Right renal pelvis (tissue), 4 donors: ENCODE data around the gene HOXD3. TPM values are rescaled to one million over a fixed set of nuclear protein-coding genes. Genes with fewer than 3 reads are reported as not detected.

Experiments
- DNase-seq, 4 donors: peaks; one replicate each; pipeline ENCODE4 v3.0.0-alpha.2; 2013; ENCODE audit warnings: low read depth in 4 of 4, low spot score in 3 of 4, missing footprints in 1 of 4
- polyA plus RNA-seq, 4 donors: library from polyadenylated mRNA; unstranded; fragments of 120-200 nt; gene quantifications; one replicate each; pipeline ENCODE4 v1.2.1, GENCODE V29; 2013; ENCODE audit not compliant: insufficient read length in 4 of 4

HOXD3 gene
- polyA plus RNA-seq, 4 donors, result 25.2 to 30.0 (median 26.8) TPM

- peak in 1 of 4 donors; percentile 28 for DNase-seq
Observed at GRCh38 chr2:176160986-176161824, 4.1 kb downstream of the HOXD3 start.

- DNase-seq, result no peak
Observed at GRCh38 chr2:176161825-176162626, 4.9 kb downstream of the HOXD3 start.

GRCh38 chr2:176162911-176163671 is 6.0 kb downstream of the HOXD3 start:
- DNase-seq, result peak in 1 of 4 donors; percentile 86

- DNase-seq, result no peak
Observed at GRCh38 chr2:176163672-176164056, 6.6 kb downstream of the HOXD3 start.

DNA sequence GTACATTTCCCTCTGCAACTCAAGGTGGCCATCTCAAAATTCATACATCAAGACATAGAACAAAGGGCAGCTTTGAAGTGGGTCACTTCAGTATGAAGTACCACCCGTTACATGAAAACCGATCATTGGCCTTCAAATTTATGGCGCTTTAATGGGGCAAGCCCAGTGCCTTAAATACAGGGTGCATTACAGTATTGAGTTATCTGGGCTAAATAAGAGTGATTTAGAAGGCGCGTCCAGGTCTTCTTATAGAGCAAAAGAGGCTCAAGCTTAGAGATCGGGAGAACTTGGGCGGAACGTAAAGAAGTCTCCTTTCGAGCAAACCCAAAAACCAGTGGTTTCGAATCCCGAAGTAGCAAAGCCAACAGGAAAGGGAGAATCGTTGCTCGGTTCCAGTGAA is 7.1 kb downstream of the HOXD3 start:
- no peak for DNase-seq

DNA sequence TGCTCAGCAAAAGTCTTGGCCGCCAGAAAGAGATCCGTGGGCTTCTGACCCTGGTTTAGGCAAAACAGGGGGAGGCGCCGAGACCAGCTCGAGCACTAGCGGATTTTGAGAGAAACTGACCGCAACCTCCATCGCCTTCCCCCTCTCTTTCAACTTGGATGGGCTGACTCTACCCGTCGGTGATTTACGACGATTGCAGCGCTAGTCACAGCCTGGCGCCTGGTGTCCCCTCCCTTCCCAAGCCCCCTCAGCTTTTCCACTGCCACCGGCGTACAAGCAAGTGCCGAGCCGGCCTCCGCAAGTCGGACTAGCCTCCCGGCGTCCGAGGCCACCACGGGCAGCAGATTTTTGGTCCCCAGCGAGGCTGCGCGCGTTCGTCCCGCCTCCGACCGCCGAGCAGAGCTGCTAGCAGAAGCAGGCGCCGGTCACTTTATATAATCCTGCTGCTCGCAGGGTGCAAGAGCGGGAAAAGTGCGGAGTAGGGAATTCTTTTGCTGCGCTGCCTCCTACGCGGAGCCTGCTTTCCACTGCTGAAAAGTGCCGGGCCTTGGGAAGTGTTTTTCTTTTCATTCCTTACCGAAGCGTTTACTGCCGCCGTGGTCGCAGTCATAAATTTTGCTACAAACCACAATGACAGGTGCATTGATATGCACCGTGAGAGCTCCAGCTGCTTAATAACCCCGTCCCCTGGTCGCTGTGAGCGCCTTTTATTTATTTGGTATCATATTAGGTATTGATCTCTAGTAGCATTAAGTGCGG is 7.7 kb downstream of the HOXD3 start:
- DNase-seq, result no peak

GRCh38 chr2:176165370-176166050 is 8.4 kb downstream of the HOXD3 start:
- DNase-seq, result no peak

DNA sequence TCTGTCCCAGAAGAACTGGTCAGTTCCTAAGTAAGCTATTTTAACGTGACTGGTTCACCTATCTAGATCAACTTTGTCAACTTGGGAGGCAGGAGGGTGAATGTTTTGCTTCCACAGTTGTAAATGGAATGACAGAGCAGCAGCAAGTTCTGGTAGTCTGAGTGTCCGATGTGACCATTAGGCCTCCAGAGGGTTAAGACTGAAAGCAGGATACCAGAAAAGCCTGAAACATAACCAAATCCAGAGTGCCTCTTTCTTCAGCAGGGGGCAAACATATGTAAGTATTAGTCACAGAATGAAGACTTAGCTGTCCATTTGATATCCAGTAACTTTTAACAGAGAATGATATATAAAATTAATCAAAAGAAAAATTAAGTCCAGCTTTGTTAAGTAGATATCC is 9.2 kb downstream of the HOXD3 start:
- no peak for DNase-seq

GRCh38 chr2:176167398-176167797 is 10.3 kb downstream of the HOXD3 start:
- DNase-seq, result no peak

DNA sequence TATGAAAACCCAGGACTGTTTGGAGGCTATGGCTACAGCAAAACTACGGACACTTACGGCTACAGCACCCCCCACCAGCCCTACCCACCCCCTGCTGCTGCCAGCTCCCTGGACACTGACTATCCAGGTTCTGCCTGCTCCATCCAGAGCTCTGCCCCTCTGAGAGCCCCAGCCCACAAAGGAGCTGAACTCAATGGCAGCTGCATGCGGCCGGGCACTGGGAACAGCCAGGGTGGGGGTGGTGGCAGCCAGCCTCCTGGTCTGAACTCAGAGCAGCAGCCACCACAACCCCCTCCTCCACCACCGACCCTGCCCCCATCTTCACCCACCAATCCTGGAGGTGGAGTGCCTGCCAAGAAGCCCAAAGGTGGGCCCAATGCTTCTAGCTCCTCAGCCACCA is 12.1 kb downstream of the HOXD3 start:
- no peak for DNase-seq

DNA sequence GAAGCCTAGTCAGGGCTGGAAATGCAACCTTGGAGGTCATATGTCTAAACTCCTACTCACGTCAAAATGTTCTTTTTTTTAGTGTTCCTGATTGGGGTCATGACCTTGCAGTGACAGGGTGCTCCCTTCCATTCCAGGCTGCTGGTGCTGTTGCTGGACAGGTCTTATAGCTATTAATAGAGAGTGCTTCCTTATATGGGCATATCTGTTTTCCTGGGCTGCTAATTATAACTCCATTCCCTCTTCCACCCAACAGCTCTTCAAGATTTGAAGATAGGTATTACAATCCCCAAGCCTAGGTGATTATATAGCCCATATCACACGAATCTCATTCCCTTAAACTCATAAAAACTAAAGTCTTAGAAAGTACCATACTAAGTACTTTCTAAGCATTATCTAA is 12.6 kb downstream of the HOXD3 start:
- DNase-seq, result no peak

- no peak for DNase-seq
Observed at GRCh38 chr2:176170602-176171305, 13.6 kb downstream of the HOXD3 start.

GRCh38 chr2:176171351-176172006 is 14.4 kb downstream of the HOXD3 start:
- DNase-seq, result no peak

GRCh38 chr2:176172007-176172894 is 15.1 kb downstream of the HOXD3 start:
- no peak for DNase-seq

- DNase-seq, result no peak
Observed at GRCh38 chr2:176172895-176173566, 15.9 kb downstream of the HOXD3 start.

- no peak for DNase-seq
Observed at GRCh38 chr2:176173567-176174381, 16.7 kb downstream of the HOXD3 start.
